ENCODE measurements around the gene FAM114A2. TPM values are rescaled to one million over a fixed set of nuclear protein-coding genes. Genes with fewer than 3 reads are reported as not detected.

The FAM114A2 gene
- total RNA-seq, 2 experiments from 2014 or later, result 27.4 to 27.8 TPM

- ChIA-PET CTCF (interaction anchor here (0.8 to 2.0 kb wide), 2 partner anchors 8 to 1428 kb away, joined by 3 to 4 read pairs; no protein-coding TSS in a partner anchor), POLR2A (no interaction called here)
- H3K9me3 Mint-ChIP-seq, result no peaks in the 10 kb centered on the region
- H3K36me3 Mint-ChIP-seq, result no peaks in the 10 kb centered on the region
- no peak overlapping the region for H3K4me3 Mint-ChIP-seq
- peak; percentile 42 for DNase-seq
- no peaks in the 10 kb centered on the region for H3K27me3 Mint-ChIP-seq
- peaks cover 9% of the 10 kb centered on the region for H3K4me1 Mint-ChIP-seq (ENCODE audit: low read depth)
- intact Hi-C loops (cut with micrococcal nuclease), result loop anchor here (10.0 kb wide), 1 partner anchor 466 kb away; the partner anchor contains the start of gene GRIA1
- H3K27ac Mint-ChIP-seq, result no peak overlapping the region
Observed at GRCh38 chr5:153960269-153961215, 78.2 kb downstream of the FAM114A2 start.

GRCh38 chr5:153959134-153959957 lies 79.4 kb downstream of the FAM114A2 start:
- Mint-ChIP-seq H3K36me3 (no peaks in the 10 kb centered on the region), H3K27me3 (no peaks in the 10 kb centered on the region), H3K9me3 (no peaks in the 10 kb centered on the region), H3K4me3 (no peak overlapping the region), H3K4me1 (ENCODE audit: low read depth) (peaks cover 9% of the 10 kb centered on the region), H3K27ac (no peak overlapping the region)
- ChIA-PET POLR2A (no interaction called here), CTCF (interaction anchor here (0.8 to 2.0 kb wide), 2 partner anchors 9 to 1426 kb away, joined by 3 to 4 read pairs; no protein-coding TSS in a partner anchor)
- DNase-seq, result no peak
- intact Hi-C loops (cut with micrococcal nuclease), result no loop called here

DNA sequence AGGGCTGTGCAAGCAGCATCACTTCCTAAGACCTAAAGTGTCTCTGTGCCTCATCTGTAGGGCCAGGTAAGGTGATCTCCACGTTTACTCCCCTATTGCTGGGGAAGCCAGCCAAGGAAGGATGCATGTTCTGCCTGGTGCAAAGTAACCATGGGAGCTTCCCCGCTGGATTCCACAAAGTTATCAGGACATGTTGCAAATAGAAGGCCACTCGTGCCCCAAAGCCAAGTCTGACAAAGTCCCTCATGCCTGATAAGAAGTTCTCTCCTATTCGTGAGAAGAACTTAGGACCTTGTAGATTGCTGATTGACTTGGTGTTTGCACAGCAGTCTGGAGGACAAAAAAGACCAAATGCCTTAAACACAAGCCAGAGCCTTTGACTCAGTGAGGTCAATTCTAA lies 81.5 kb downstream of the FAM114A2 start:
- H3K9me3 Mint-ChIP-seq, result no peaks in the 10 kb centered on the region
- no peaks in the 10 kb centered on the region for H3K27me3 Mint-ChIP-seq
- H3K4me3 Mint-ChIP-seq, result no peak overlapping the region
- ChIA-PET CTCF (interaction anchor here (2.1 kb wide), 1 partner anchor 8 kb away, joined by 6 read pairs; no protein-coding TSS in a partner anchor), POLR2A (no interaction called here)
- no peak for DNase-seq
- no peak overlapping the region for H3K27ac Mint-ChIP-seq
- peaks cover 9% of the 10 kb centered on the region for H3K4me1 Mint-ChIP-seq (ENCODE audit: low read depth)
- H3K36me3 Mint-ChIP-seq, result no peaks in the 10 kb centered on the region
- intact Hi-C loops (cut with micrococcal nuclease), result no loop called here

GRCh38 chr5:153953411-153953810 lies 85.3 kb downstream of the FAM114A2 start:
- Mint-ChIP-seq H3K27ac (no peak overlapping the region), H3K4me3 (no peak overlapping the region), H3K27me3 (no peaks in the 10 kb centered on the region), H3K36me3 (no peaks in the 10 kb centered on the region), H3K4me1 (ENCODE audit: low read depth) (no peaks in the 10 kb centered on the region), H3K9me3 (no peaks in the 10 kb centered on the region)
- ChIA-PET POLR2A (no interaction called here), CTCF (no interaction called here)
- intact Hi-C loops (cut with micrococcal nuclease), result no loop called here
- no peak for DNase-seq

DNA sequence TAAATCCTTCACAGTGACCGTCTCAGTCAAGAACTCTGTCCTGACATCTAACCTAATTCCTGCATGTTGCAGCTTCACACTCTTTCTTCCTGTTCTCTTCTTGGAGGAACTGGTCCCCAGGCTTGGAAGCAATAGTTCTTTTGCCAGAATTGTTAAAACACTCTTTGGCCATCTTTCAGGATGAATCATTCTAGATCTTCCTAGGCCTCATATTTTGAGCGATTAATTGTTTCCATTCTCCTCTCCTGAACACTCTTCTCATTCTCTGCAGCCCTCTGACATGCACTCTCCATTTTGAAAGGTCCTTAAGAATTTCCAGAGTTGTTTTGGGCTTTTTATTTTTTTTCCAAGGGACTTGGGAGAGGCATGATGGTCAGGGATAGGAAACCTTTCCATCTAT lies 85.8 kb downstream of the FAM114A2 start:
- Mint-ChIP-seq H3K27me3 (no peaks in the 10 kb centered on the region), H3K9me3 (no peaks in the 10 kb centered on the region), H3K36me3 (no peaks in the 10 kb centered on the region), H3K4me1 (ENCODE audit: low read depth) (no peaks in the 10 kb centered on the region), H3K27ac (no peak overlapping the region), H3K4me3 (no peak overlapping the region)
- POLR2A ChIA-PET, result no interaction called here
- no peak for DNase-seq
- CTCF ChIA-PET, result no interaction called here
- intact Hi-C loops (cut with micrococcal nuclease), result no loop called here

DNA sequence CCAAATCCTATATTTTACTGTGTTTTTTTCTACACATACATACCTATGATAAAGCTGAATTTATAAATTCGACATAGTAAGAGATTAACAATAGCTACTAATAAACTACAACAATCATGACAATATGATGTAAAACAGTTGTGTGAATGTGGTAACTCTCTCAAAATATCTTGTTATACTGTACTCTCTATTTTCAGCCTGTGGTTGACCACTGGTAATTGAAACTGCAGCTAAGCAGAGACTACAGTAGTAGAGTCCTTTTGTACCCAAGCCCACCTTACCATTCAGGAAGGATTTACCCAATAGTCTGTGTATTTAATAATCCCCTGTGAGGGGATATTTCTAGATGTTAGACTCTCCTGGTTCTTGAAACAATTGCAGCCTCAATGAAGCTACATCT lies 86.7 kb downstream of the FAM114A2 start:
- no peaks in the 10 kb centered on the region for H3K4me1 Mint-ChIP-seq (ENCODE audit: low read depth)
- POLR2A ChIA-PET, result no interaction called here
- intact Hi-C loops (cut with micrococcal nuclease), result no loop called here
- CTCF ChIA-PET, result interaction anchor here (1.0 to 1.2 kb wide), 2 partner anchors 13 to 14 kb away, joined by 3 to 4 read pairs; no protein-coding TSS in a partner anchor
- no peaks in the 10 kb centered on the region for H3K27me3 Mint-ChIP-seq
- H3K9me3 Mint-ChIP-seq, result no peaks in the 10 kb centered on the region
- H3K27ac Mint-ChIP-seq, result no peak overlapping the region
- DNase-seq, result no peak
- H3K4me3 Mint-ChIP-seq, result no peak overlapping the region
- no peaks in the 10 kb centered on the region for H3K36me3 Mint-ChIP-seq

- no peak for DNase-seq
- intact Hi-C loops (cut with micrococcal nuclease), result no loop called here
- Mint-ChIP-seq H3K9me3 (peaks cover 47% of the 10 kb centered on the region), H3K27me3 (peaks cover 3% of the 10 kb centered on the region), H3K4me3 (no peak overlapping the region), H3K4me1 (ENCODE audit: low read depth) (no peaks in the 10 kb centered on the region), H3K27ac (no peak overlapping the region), H3K36me3 (peaks cover 5% of the 10 kb centered on the region)
- ChIA-PET POLR2A (no interaction called here), CTCF (no interaction called here)
Observed at GRCh38 chr5:153941265-153941664, 97.4 kb downstream of the FAM114A2 start.

Other genes starting within 250 kb of the FAM114A2 start
- 10 to 100 TPM; 10.0 to 11.1 TPM for gene MFAP3, start 57 bp upstream of the FAM114A2 start, total RNA-seq
- 10 to 100 TPM; 23.8 to 26.9 TPM for gene GALNT10, start 151.8 kb upstream of the FAM114A2 start, total RNA-seq

All from activated CD4-positive, alpha-beta memory T cell treated with anti-CD3 and anti-CD28 coated beads for 36 hours (primary cell).